HG03108 (cell line): ENCODE results near the gene TPM1.
"Not testable (repeated sequence)": the region's sequence is repeated elsewhere in the genome, so short reads cannot be mapped to it uniquely, and the experiment has no call there.

ENCODE experiments used
- ATAC-seq: cut with Tn5 transposase; IDR thresholded peaks from one replicate; pipeline ENCODE4 v1.9.1; 2021; ENCODE audit warnings: moderate library complexity; ENCODE audit not compliant: unreplicated experiment

Gene TPM1

DNA sequence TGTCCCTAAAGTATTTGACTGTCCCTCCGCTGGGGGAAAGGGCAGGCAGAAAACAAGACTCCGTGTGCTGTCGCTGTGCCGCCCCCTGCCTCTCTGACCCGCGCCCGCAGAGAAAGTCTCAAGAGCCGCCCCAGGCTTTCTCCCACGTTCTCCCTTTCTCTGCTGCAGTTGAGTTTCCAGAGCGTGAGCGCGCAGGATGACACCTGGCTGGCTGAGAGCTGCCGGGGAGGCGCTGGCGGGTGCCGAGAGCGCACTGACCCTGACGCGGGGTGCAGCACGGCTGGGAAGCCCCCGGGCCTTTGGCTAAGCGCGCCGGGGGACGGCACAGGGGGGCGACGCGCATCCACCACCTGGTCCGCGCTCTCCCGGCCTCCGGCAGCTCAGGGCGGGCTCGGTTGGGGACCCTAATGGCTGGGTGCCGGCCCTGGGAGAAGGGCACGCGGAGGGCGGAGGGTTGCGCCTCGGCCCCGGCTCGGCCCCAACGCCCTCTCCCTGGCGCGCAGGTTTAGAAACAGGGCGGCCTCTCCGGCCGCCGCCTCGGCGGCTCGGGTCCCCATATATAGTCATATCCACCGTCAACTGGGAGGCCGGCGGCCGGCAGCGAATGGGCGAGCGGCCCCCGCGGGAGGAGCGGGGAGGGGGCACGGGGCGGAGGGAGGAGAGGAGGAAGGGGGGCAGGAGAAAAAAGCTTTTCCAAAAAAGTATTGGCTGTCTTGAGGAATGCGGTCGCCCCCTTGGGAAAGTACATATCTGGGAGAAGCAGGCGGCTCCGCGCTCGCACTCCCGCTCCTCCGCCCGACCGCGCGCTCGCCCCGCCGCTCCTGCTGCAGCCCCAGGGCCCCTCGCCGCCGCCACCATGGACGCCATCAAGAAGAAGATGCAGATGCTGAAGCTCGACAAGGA lies at the start of gene TPM1:
Gene TPM1 (plus strand): TSS at position 774 of the 903 bp plus-strand sequence. CDS start 83 bp downstream, at position 857.
- ATAC-seq: no peak

DNA sequence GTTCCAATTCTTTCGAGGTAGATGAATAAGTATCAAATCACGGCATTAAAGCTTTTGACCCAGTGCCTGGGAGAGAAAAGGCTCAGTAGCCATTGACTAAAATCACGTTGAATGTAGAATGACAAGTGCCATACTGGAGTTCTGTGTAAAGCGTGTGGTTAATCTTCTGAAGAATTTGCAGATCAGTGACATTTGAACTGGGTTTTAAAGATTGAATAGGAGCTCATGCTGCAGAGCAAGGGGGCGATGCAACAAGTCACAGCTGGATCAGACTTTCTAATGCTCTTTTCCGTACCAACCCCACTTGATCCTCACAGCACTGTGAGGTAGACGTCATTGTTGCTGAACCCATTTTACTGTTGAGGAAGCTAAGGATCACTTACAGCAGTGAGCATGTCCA lies 49.5 kb upstream of the TPM1 start:
- no peak for ATAC-seq

DNA sequence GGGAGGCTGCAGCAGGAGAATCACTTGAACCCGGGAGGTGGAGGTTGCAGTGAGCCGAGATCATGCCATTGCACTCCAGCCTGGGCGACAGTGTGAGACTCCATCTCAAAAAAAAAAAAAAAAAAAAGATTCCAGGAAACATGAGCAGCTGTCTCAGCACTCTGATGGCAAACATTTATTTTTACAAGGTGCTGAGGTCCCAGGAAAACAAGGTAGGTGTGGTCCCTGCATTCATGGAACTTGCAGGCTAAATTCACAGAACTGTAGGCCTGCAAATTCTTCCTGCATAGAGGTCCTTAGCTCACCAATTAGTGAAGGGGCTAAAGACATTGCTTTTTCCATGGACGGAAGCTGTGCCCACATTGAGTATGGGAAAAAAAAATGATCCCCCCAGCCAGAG lies 48.9 kb upstream of the TPM1 start:
- ATAC-seq: not testable (repeated sequence)

DNA sequence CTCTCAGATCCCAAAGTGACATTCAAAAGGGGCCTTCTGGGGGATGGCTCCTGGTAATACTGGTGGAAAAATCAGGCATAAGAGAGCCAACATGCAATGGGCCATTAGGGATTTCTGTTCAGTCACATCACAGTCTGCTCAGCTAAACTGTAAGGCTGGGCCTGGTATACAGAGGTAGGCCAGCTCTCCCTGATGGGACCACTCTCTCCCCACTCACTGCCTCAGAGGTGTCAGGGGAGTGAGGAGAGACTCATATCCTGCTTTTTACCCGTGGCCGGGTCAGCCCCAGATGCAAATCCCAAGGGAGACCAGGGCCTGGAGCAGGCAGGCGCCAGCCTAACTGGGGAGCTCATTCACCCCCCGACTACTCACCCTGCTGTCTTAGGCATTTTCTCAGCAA lies 48.1 kb upstream of the TPM1 start:
- ATAC-seq: no peak

DNA sequence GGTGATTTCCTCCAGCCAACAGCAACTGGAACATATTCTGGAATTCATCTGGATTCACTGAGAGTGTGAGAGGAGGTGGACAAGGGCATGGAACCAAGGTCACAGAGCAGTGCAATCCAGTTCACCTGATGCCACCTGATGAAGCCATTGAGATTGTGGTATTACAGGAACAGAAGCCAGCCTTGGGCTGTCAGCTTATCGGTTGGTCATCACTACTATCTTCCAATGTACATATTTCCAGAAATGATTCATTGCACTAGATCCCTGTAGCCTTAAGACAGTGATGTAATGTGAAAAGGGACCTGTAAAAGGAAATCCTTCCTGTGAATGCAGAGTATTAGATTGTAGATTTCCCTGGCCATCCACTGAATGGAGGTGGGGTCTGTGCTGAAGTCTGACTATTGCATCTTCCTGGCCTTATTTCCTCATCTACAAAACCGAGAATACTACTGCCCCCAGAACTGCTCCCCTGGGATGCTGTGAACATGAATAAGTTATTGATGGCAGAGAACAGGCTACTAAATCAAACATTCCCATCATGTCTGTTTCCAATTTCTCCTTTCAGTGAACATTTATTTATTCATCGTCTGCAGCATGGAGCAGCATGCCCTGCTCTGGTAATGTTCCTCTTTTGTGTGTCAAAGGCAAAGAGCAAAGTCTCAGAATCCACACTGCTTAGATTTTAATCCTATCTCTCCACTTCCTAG lies 47.4 kb upstream of the TPM1 start:
- no peak for ATAC-seq

DNA sequence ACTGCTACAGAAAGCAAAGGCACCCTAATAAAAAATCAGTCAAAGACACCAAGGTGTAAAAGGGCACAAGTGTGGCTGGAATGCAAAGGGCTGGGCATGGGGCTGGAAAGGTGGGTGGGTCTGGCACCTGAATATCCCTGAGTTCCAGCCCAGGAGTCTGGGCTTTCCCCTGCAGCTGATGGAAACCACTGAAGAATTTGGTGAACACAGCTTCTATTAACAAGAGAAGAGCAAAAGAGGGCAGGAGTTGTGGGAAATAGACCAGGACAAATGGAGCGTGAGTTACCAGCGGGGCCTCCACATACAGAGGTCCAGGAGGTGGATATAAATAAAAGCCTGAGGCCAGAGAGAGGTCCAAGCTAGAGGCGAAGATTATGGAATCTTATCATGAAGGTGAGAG lies 45.1 kb upstream of the TPM1 start:
- no peak for ATAC-seq

DNA sequence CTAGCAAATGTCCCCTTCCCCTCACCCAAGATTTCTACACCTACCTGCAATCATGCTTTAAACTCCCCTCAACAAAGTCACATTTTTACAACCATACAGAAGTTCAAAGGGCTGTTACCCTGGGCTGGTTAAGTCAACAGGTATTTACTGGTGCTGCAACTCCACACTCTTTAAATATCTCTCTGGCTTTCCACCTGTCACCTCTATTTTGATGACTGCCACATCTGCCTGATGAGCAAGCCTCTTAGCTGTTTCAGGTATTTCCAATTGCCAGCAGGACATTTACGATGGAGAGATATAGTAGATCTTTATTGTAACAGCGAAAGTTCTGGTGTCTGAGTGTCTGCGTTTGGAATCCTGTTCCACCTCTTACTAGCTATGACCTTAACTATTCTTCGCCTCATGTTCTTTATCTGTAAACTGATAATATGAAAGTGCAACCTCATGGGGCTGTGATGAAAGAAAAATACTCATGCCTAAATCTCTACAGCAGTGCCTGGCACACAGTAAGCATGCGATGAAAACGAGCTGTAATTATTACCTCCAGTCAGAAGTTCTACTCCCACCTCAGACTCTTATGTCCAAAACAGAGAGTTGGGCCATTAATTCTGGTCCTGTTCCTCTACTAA lies 44.2 kb upstream of the TPM1 start:
- ATAC-seq: no peak

DNA sequence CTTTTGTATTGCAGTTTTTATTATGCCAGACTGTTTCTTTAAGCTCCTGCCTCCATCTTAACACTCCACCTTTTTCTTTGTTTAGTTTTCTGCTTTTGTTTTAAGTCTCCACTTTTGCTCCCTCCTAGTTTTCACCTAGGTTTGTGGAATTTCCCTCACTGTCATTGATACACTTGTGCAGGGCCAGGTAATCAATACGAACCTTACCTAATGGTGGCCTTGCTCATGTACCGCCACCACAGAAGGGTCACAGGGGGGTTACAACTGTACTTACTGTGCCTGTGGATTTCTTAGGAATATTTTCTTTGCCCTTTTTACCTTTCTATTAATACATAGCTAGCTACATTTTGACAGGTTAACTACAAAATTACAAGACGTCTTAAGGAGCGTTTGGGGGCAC lies 43.4 kb upstream of the TPM1 start:
- ATAC-seq: no peak

DNA sequence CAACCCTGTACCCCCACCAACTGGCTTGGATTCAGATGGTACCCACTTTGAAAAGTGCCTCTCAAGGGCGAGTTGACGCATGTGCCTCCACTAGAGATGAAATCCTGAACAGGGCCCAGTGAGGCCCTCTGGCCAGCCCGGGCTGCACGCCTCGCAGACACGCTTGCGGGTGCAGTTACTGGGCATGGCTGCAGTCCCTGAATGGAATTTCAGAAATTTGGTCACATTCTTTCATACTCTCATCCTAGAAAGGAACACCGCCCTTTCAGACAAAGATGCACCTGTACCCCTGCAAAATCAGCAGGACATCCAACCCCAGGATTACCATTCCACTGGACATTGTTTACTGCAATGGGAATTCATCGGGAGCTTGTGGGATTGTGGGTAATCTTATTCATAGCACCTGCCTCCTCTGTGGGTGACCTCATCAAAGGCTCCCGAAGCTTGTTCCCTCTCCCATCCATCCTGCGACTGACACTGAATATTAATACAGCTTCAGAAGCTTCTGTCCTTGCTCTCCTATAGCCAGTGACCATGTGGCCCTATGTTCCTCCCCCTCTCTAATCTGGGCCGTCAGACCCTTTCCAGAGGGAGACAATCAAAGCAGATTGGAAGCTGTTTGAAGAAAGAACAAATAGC lies 42.5 kb upstream of the TPM1 start:
- ATAC-seq: no peak

DNA sequence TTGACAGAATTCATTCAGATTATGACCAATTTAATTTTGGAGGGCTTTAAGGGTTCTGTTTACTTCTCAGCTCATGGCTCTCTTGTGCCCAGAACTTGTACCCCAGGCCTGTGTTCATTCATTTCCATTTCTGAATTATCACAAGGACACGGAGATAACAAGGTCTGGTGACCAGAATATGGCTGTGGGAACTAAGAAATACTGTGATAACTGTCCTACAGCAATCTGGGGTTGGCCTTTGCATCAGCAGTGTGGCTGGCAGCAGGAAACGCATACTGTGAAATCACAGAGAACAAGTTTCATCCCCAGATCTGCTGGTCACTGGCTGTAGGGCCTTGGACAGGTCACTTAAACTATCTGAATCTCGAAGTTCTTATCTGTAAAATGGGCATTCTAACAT lies 41.8 kb upstream of the TPM1 start:
- ATAC-seq: no peak

DNA sequence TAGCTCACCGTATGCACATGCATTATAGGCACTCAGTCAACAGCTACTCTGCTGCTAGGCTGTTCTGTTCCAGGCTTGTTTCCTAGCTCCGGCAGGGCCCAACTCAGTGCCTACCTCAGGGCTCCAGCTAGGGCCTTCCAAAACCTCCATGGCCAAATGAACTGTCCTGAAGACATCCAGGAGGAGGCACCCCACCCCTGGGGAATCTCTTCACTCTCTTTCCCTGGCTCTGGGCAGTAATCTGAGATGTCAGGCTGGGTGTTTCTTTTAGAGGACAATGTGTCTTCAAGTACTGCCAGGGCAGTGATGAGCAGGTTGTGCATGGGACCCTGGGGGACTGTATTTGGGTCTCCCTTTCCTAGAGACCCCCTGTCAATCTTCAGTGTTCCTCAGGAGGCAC lies 38.3 kb upstream of the TPM1 start:
- no peak for ATAC-seq

DNA sequence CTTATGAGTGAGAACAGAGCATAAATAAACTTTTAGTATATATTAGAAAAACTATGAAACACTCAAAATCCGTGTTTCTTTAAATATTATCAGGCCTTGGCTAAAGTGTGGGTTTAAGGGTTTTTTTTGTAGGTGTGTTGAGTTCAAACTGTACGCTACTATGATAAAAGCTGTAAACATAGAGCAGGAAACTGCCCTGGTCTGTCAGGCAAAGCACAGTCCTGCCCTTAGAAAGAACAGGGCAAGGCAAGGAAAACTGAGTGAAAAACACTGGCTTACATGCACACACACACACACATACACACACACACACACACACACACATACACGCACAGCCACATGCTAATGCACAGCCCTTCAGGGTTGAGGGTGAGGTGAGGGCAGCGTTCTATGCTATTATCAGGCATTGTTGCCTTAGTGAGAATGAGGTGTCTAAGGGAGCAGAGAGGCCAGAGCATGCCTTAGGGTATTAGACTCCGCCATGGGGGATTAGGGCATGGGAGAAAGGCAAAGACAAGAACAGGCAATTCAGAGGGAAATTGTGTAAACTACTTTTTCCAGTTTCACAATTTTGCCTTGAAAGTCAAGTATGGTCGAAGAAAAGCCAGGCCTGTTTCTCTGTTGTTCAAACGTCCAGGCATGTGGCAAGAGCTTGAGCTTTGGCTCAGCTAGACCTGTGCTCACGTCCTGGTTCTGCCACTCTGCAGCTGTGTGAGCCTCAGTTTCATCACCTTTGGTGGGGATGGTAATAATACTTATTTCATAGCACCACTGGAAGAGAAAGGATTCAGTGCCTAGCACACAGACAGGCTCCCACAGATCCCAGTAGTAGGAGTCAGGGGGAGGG lies 36.3 kb upstream of the TPM1 start:
- ATAC-seq: no peak

DNA sequence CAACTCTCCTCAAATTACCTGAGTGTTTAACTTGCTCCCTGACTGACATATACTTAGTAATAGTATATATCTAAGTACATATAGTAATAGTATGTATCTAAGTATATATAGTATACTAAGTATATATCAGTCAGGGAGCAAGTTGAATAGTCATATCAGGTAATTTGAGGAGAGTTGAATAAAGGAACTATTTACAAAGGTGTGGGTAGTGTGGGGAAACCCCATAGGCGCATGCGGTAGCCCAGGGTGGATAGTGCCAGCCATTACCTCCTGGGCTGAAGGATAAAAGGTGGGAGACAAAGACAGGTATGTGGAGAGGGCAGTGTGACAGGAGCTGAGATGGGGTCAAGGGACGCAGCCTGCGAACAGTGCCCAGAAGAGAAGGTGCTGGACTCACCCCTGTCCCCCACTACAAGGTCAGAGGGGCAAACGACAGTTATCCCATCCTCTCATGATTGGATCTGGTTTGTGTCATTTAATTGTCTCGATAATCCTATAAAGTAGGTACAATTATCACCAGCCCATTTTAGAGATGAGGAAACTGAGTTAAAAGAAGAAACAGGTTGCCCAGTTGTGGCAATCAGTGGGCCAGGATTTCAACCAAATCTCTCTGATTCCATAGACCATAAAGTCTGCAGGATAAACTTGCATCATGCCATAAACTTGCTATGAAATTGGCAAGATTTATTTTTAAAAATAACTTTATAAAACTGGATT lies 34.1 kb upstream of the TPM1 start:
- ATAC-seq: no peak

DNA sequence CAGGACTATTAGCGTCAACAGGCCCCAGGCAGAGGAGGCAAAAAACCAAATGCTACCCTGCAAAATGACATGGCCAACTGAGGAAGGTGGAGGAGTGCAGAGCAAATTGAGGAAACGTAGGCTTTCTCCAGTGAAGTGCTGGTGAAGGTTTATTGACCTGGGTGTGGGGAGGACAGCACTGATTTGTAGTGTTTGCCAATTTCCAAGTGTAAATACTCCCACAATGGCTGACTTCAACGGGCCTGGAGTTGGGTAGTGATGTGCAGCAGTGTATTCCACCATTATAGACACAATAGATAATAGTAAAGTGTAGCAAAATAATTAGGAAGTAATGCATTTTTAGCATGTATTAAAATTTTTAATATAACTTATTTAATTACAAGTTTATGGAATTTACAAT lies 32.2 kb upstream of the TPM1 start:
- ATAC-seq: no peak

DNA sequence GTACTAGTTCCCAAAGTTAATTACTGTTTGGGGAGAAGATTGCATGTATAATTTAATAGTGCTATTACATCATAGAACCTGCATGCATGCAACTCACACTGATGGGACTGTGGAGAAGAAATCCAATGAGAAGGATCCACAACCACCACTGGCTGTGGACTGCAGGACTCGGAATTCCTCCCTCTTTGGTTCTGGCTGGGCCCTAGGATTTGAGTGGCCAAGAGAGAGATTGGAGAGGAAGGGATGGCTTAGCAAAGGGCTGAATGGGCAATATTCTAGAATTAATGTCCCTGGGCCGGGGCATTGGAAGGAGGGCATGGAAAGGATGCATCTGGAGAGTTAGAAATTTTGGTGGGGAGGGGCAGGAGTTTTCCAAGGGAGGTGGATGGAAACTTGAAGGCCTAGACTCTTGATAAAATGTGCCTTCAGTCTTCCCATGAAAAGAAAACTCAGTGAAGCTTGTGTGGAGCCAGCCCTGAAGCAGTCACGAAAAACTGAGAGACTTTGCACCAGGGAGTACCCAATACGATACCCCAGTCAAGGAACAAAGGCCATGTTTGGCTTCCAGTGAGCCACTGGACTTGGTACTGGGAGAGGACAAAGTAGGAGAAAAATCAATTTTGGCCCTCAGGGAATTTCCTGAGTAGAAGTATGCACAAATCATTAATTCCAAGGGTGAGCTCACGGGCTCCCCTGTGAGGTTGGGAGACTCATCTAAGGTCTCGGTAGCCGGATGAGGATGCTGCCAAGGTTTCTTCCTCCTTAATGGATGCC lies 31.4 kb upstream of the TPM1 start:
- ATAC-seq: no peak

DNA sequence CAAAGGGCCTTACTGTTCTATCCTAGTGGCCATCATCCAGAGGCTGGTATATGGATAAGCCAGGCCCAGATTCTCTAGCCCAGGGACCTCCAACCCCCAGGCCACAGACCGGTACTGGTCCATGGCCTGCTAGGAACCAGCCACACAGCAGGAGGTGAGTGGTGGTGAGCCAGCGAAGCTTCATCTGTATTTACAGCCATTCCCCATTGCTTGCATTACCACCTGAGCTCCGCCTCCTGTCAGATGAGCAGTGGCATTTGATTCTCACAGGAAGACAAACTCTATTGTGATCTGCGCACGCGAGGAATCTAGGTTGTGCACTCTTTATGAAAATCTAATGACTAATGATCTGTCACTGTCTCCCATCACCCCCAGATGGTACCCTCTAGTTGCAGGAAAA lies 30.1 kb upstream of the TPM1 start:
- no peak for ATAC-seq

DNA sequence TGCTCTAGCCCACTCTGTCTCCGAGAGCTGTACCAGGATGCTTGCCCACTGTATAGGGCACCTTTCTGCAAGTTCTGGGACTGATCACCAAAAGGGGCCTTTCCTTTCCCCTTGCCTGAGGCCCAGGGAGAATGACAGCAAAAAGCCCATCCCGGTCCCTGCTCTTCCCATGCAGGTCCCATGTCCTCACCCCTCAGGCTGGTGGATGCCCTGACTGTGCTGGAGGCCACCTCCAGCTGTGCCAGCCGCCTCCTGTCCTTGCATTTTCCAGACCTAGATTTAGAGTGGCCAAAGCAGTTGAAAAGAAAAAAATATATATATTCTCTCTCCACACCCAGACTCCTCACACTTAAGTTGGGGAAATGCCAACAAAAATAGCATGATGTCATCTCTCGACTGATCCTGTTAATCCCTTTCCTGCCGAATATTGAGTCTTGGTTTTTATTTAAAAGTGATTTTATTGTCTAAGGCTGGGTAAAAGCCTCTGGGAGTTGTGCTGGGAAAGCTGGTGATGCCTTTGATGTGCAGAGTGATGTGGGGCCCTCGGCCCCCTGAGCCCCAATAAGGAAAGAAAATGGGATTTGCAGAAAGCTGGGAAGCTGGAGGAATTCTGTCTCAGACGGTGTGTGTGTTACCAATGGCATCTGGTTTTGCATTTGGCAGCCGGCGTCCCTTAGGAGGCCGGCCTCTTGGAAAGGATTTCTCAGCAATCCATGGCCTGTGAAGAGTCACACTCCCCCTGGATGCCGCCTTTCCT lies 29.3 kb upstream of the TPM1 start:
- no peak for ATAC-seq

DNA sequence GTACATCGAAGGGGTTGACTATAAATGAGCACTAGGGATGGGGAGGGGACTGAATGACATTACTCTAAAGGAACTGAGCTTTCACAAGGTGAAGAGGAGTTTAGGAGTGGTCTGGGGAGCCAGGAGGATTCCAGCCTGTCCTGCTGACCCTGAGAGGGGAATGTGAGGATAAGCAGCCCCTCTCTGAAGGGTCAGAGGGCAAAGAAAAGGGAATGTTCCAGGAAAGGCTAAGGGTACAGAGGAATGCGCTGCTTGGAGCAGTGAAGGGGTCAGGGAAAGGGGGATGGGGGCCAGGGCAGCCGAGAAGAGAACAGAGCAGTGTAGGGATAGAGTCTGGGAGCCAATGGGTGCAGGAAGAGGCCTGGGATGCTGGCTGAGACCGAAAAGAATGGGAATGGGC lies 28.0 kb upstream of the TPM1 start:
- no peak for ATAC-seq
